Forelimb muscle (tissue), 1 donor: Measurements from ENCODE around the gene TMEM39A. TPM values are rescaled to one million over a fixed set of nuclear protein-coding genes. Genes with fewer than 3 reads are reported as not detected.

Source experiments
- DNase-seq: peaks from one replicate; pipeline ENCODE4 v3.0.0-alpha.2; 2013; ENCODE audit warnings: low read depth
- polyA plus RNA-seq: library from polyadenylated mRNA; unstranded; fragments of 120-200 nt; gene quantifications from one replicate; pipeline ENCODE4 v1.2.1, GENCODE V29; 2013; ENCODE audit not compliant: insufficient read length

Gene TMEM39A
- polyA plus RNA-seq, 1 donor = 42.6 TPM

GRCh38 chr3:119453822-119454221, 9.6 kb downstream of the TMEM39A start:
- DNase-seq = no peak

GRCh38 chr3:119444590-119444989, 18.8 kb downstream of the TMEM39A start:
- no peak for DNase-seq

- DNase-seq = no peak
Observed at GRCh38 chr3:119443179-119443578, 20.2 kb downstream of the TMEM39A start.

- DNase-seq = no peak
Observed at GRCh38 chr3:119437691-119438258, 25.6 kb downstream of the TMEM39A start.

GRCh38 chr3:119436977-119437376, 26.4 kb downstream of the TMEM39A start:
- no peak for DNase-seq

GRCh38 chr3:119434703-119435102, 28.7 kb downstream of the TMEM39A start:
- DNase-seq = no peak

GRCh38 chr3:119433613-119434325, 29.6 kb downstream of the TMEM39A start:
- no peak for DNase-seq

- no peak for DNase-seq
Observed at GRCh38 chr3:119428538-119428937, 34.9 kb downstream of the TMEM39A start.

GRCh38 chr3:119427669-119428068, 35.7 kb downstream of the TMEM39A start:
- DNase-seq = no peak

GRCh38 chr3:119420196-119420595, 43.2 kb downstream of the TMEM39A start:
- no peak for DNase-seq

- no peak for DNase-seq
Observed at GRCh38 chr3:119418641-119419040, 44.8 kb downstream of the TMEM39A start.

- DNase-seq = no peak
Observed at GRCh38 chr3:119417771-119418512, 45.5 kb downstream of the TMEM39A start.

- DNase-seq = no peak
Observed at GRCh38 chr3:119416873-119417272, 46.5 kb downstream of the TMEM39A start.

GRCh38 chr3:119413603-119414280, 49.7 kb downstream of the TMEM39A start:
- no peak for DNase-seq

GRCh38 chr3:119409844-119410243, 53.6 kb downstream of the TMEM39A start:
- no peak for DNase-seq

GRCh38 chr3:119408243-119408950, 55.0 kb downstream of the TMEM39A start:
- no peak for DNase-seq

GRCh38 chr3:119405315-119405714, 58.1 kb downstream of the TMEM39A start:
- DNase-seq = no peak

- no peak for DNase-seq
Observed at GRCh38 chr3:119403201-119403600, 60.2 kb downstream of the TMEM39A start.

GRCh38 chr3:119402791-119403190, 60.6 kb downstream of the TMEM39A start:
- no peak for DNase-seq

- DNase-seq = no peak
Observed at GRCh38 chr3:119401503-119402440, 61.6 kb downstream of the TMEM39A start.

- no peak for DNase-seq
Observed at GRCh38 chr3:119401069-119401468, 62.3 kb downstream of the TMEM39A start.
